Measurements from ENCODE around the gene MTR. TPM values are rescaled to one million over a fixed set of nuclear protein-coding genes. Genes with fewer than 3 reads are reported as not detected.
A peak's percentile ranks its signal among the peaks of the same experiment; 100 is the strongest.

MTR gene
- total RNA-seq, 4 donors from 2014 or later = 42.3 to 55.3 (median 44.7) TPM

- no peak overlapping the region for H3K27ac ChIP-seq
- no peak overlapping the region for H3K4me3 ChIP-seq
- H3K4me1 ChIP-seq = peaks cover 0 to 14% (median 0%) of the 10 kb centered on the region in 4 donors
- 87 to 92% methylated on average over 3 of the region's 3 CpGs for WGBS, 2 donors
- H3K36me3 ChIP-seq = peaks cover 0 to 83% (median 0%) of the 10 kb centered on the region in 3 donors
- H3K9me3 ChIP-seq = no peaks in the 10 kb centered on the region
- no peak for DNase-seq (ENCODE audit: low spot score in 2 of 2)
- TF ChIP-seq POLR2A (IDR thresholded peaks at IDR 0.05) (no peak), EP300 (IDR thresholded peaks at IDR 0.05) (no peak), CTCF (IDR thresholded peaks at IDR 0.05) (no peak)
- H3K27me3 ChIP-seq = no peaks in the 10 kb centered on the region
Observed at GRCh38 chr1:236810018-236810417, 14.9 kb downstream of the MTR start.

- no peak for DNase-seq (ENCODE audit: low spot score in 2 of 2)
- H3K4me1 ChIP-seq = peaks cover 0 to 18% (median 0%) of the 10 kb centered on the region in 4 donors
- no peak overlapping the region for H3K4me3 ChIP-seq
- no peak overlapping the region for H3K27ac ChIP-seq
- no peaks in the 10 kb centered on the region for H3K27me3 ChIP-seq
- TF ChIP-seq EP300 (IDR thresholded peaks at IDR 0.05) (no peak), POLR2A (IDR thresholded peaks at IDR 0.05) (no peak), CTCF (IDR thresholded peaks at IDR 0.05) (no peak)
- peaks cover 0 to 88% (median 6%) of the 10 kb centered on the region in 3 donors for H3K36me3 ChIP-seq
- H3K9me3 ChIP-seq = no peaks in the 10 kb centered on the region
- WGBS, 2 donors = 94 to 95% methylated on average over 5 of the region's 5 CpGs
Observed at GRCh38 chr1:236812334-236813030, 17.4 kb downstream of the MTR start.

- TF ChIP-seq POLR2A (IDR thresholded peaks at IDR 0.05) (no peak), CTCF (IDR thresholded peaks at IDR 0.05) (no peak), EP300 (IDR thresholded peaks at IDR 0.05) (no peak)
- H3K4me1 ChIP-seq = peaks cover 0 to 4% (median 0%) of the 10 kb centered on the region in 4 donors
- no peak overlapping the region for H3K4me3 ChIP-seq
- H3K9me3 ChIP-seq = no peaks in the 10 kb centered on the region
- H3K36me3 ChIP-seq = peaks cover 0 to 93% (median 6%) of the 10 kb centered on the region in 3 donors
- WGBS, 2 donors = 93 to 97% methylated on average over 2 of the region's 2 CpGs
- DNase-seq (ENCODE audit: low spot score in 2 of 2) = no peak
- no peaks in the 10 kb centered on the region for H3K27me3 ChIP-seq
- peak overlapping the region in 2 of 4 donors; percentile 31 to 50 for H3K27ac ChIP-seq
Observed at GRCh38 chr1:236815941-236816340, 20.8 kb downstream of the MTR start.

- no peak overlapping the region for H3K4me3 ChIP-seq
- peaks cover 0 to 15% (median 0%) of the 10 kb centered on the region in 4 donors for H3K4me1 ChIP-seq
- TF ChIP-seq POLR2A (IDR thresholded peaks at IDR 0.05) (no peak), CTCF (IDR thresholded peaks at IDR 0.05) (no peak), EP300 (IDR thresholded peaks at IDR 0.05) (no peak)
- H3K27me3 ChIP-seq = no peaks in the 10 kb centered on the region
- no peak overlapping the region for H3K27ac ChIP-seq
- no peak for DNase-seq (ENCODE audit: low spot score in 2 of 2)
- H3K36me3 ChIP-seq = peaks cover 0 to 64% (median 6%) of the 10 kb centered on the region in 3 donors
- 91 to 96% methylated on average over 9 of the region's 9 CpGs for WGBS, 2 donors
- no peaks in the 10 kb centered on the region for H3K9me3 ChIP-seq
Observed at GRCh38 chr1:236819856-236820255, 24.8 kb downstream of the MTR start.

GRCh38 chr1:236821091-236821627, 26.1 kb downstream of the MTR start:
- no peak for DNase-seq (ENCODE audit: low spot score in 2 of 2)
- Histone ChIP-seq H3K27ac (no peak overlapping the region), H3K36me3 (peaks cover 0 to 63% (median 3%) of the 10 kb centered on the region in 3 donors), H3K4me3 (no peak overlapping the region), H3K27me3 (no peaks in the 10 kb centered on the region), H3K4me1 (peaks cover 0 to 10% (median 0%) of the 10 kb centered on the region in 4 donors), H3K9me3 (no peaks in the 10 kb centered on the region)
- no peak for TF ChIP-seq CTCF (IDR thresholded peaks at IDR 0.05)
- TF ChIP-seq EP300 (IDR thresholded peaks at IDR 0.05) = no peak
- no peak for TF ChIP-seq POLR2A (IDR thresholded peaks at IDR 0.05)
- WGBS, 2 donors = 47 to 56% methylated on average over 6 of the region's 6 CpGs

Data from tibial nerve (tissue), 4 donors.